Right renal pelvis (tissue), 4 donors: ENCODE results near the gene LETM1. TPM values are rescaled to one million over a fixed set of nuclear protein-coding genes. Genes with fewer than 3 reads are reported as not detected.
"Not testable (repeated sequence)": the region's sequence is repeated elsewhere in the genome, so short reads cannot be mapped to it uniquely, and the experiment has no call there.

Source experiments
- DNase-seq, 4 donors: peaks; one replicate each; pipeline ENCODE4 v3.0.0-alpha.2; 2013; ENCODE audit warnings: low read depth in 4 of 4, low spot score in 3 of 4, missing footprints in 1 of 4
- polyA plus RNA-seq, 4 donors: library from polyadenylated mRNA; unstranded; fragments of 120-200 nt; gene quantifications; one replicate each; pipeline ENCODE4 v1.2.1, GENCODE V29; 2013; ENCODE audit not compliant: insufficient read length in 4 of 4

LETM1 gene
- polyA plus RNA-seq, 4 donors, result 18.1 to 25.2 (median 19.9) TPM

GRCh38 chr4:1852904-1853623 lies 2.9 kb downstream of the LETM1 start:
- no peak for DNase-seq

DNA sequence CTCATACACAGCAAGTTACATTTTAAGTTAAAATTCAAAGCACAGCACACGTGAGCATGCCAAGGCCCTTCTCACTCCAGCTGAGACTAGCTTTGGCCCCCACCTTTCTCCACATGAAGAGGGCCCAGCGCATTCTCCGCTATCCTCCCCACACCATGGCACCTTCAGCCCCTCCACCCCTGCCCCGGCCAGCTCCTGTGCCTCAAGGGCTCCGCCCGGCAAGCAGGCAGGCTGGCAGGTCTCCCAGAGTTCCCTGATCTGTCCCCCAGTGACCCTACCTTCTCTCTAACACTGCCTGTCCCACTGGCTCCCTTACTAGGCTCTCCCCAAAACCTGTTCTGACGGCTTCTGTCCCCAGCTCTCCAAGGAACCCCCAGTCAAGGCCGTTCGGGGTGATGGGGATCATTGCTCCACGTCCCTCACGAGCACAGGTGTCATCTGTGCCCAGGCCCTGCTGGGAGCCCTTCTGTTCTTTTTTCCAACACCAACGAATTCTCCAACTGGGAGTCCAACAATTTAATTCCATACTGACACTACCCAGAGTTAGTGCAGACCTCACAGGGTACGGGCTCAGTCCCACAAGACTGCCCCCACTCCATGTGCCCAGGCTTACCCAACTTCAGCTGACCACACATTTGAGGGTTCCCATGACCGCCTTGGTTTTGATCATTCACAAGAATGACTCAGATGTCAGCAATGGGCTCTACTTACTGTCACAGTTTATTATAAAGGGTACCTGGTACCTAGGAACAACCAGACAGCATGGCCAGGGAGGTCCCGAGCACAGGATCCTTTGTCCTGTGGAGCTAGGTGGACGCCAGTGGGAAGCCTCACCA lies 4.2 kb downstream of the LETM1 start:
- no peak for DNase-seq

DNA sequence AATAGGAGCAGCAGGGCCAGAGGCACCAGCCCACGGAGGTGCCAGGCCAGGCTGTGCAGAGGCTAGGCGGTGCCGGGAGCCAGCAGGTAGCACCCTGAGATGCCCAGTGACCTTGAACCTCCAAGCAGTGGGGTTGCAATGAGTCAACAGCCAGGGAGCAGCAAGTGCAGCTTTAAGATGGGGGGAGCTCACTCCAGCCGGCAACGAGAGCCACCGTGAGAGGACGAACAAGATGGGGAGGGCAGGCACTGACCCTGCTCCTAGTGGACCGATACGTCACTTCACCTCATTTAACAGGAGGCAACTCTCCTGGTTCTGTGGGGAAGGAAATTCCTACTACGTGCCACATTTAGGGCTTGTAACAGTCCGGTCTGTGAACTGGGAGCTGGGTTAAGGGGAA lies 4.8 kb downstream of the LETM1 start:
- no peak for DNase-seq

- DNase-seq, result no peak
Measured at GRCh38 chr4:1850276-1850675, 5.7 kb downstream of the LETM1 start.

DNA sequence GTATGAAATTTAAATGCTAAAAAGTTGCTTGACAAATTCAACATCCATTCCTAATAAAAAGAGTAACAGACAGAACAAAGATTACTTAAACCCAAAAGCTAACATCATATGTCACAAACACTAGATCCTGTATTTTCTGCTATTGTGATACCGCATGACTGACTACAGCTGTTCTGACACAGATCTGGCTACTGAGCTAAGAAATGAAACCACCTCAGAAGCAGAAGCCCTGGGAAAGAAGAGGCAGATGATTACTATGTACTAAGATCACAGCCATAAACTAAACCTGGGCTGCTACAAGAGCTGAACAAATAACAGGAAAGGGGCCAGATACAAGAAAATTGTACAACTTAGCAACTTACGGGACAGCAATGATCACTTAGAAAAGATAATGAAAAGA lies 9.4 kb downstream of the LETM1 start:
- no peak for DNase-seq

GRCh38 chr4:1844618-1845017 lies 11.3 kb downstream of the LETM1 start:
- DNase-seq, result not testable (repeated sequence)

GRCh38 chr4:1843852-1844251 lies 12.1 kb downstream of the LETM1 start:
- no peak for DNase-seq

GRCh38 chr4:1842993-1843448 lies 12.9 kb downstream of the LETM1 start:
- DNase-seq, result no peak

- DNase-seq, result no peak
Measured at GRCh38 chr4:1842339-1842895, 13.5 kb downstream of the LETM1 start.

DNA sequence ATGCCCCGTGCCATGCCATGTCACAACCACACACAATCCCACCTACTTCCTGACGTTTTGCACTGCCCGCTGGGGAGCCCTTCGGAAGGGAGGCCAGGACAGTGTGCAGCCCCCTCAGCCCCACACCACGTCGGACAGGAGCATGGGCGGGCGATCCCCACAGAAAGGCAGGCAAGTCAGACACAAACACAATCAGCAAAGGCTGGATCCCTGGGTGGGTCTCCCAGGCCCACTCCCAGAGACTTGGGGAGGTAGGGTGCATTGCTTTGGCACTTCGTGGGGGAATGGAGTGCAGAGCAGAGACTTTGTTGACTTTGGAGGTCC lies 14.1 kb downstream of the LETM1 start:
- DNase-seq, result no peak

DNA sequence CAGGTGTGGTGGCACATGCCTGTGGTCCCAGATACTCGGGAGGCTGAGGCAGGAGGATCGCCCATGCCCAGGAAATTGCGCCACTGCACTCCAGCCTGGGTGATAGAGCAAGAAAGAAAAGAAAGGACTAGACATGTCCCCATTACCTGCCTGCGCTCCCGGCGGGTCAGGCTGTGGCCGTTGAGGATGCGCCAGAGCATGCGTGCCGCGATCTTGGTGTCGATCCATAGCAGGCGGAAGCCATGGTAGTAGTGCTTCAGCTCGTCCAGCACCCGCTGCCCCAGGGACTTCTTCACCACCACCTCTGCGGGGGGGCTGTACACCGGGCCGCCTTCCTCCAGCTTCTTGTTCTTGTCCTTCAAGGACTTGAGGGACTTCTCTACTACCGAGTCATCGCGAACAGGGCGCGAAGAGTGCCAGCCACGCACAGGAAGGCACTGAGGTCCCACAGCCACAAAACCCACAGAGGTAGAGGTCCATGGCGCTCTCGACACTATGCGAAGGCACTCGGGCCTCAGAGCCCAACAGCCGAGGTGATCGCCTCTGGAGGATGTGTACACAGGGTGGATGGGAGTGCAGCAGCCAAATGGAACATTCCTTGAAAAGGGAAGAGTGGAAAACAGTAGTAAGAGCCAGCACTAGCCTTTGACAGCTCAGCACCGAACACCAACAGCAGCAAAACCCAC lies 14.6 kb downstream of the LETM1 start:
- no peak for DNase-seq

- no peak for DNase-seq
Measured at GRCh38 chr4:1839282-1839681, 16.7 kb downstream of the LETM1 start.

GRCh38 chr4:1837069-1837468 lies 18.9 kb downstream of the LETM1 start:
- DNase-seq, result no peak

DNA sequence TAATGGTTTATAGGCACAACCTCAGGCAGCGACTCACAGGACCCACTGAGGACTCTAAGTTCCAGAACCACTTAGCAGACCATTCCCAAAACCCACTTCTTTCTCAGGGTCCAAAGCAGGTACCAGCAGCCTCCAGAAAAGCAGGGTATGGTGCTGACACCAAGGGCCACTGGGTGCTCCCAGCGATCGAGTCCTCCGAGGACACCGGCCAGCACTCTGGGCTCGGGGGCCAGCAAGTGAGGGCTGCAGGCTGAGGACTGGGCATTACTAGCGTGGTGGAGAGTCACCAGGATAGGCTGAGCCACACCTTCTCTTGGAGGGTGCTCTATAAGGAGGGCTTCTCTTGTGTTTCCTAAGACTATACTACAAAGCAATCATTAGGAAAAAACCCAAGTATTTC lies 19.3 kb downstream of the LETM1 start:
- DNase-seq, result no peak

DNA sequence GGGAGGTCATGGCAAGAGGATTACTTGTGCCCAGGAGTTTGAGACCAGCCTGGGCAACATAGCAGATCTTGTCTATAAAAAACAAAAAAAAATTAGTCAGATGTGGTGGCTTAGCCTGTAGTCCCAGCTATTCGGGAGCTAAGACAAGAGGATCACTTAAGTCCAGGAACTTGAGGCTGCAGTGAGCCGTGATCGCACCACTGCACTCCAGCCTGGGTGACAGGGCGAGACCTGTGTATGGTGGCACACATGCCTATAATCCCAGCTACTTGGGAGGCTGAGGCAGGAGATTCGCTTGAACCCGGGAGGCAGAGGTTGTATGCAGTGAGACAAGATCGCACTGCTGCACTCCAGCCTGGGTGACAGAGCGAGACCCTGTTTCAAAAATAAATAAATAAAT lies 20.1 kb downstream of the LETM1 start:
- DNase-seq, result not testable (repeated sequence)

DNA sequence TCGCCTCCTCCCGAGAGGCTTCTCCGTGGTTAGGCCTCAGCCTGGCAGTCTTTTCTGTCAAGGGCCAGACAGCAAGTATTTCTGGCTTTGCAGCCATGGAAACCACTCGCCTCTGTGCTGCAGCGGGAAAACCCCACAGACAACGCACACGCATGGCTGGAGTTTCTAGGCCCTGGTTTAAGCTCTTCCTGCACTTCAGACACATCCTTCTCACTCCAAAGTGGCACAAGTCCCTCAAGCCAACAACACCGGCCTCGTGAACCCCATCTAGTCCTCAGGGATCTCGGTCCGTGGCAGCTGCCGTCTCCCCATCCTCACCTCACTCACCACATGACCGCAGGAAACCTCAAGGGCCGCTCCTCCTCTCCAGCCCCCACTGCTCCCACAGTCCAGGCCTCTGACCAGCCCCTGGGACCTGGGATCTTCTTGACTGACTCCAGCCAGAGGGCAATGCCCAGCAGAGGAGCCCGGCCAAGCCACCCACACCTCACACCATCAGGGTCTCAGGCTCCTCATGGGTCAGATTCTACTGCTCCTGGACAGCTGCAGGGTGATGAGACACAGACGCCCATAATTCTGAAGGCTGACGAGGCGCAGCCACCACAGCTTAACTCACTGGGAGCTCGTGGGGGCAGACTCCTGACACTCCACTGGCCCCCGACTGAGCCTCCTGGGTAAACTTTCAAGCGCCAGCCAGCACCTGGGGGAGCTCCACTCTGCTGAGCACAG lies 21.7 kb downstream of the LETM1 start:
- no peak for DNase-seq

DNA sequence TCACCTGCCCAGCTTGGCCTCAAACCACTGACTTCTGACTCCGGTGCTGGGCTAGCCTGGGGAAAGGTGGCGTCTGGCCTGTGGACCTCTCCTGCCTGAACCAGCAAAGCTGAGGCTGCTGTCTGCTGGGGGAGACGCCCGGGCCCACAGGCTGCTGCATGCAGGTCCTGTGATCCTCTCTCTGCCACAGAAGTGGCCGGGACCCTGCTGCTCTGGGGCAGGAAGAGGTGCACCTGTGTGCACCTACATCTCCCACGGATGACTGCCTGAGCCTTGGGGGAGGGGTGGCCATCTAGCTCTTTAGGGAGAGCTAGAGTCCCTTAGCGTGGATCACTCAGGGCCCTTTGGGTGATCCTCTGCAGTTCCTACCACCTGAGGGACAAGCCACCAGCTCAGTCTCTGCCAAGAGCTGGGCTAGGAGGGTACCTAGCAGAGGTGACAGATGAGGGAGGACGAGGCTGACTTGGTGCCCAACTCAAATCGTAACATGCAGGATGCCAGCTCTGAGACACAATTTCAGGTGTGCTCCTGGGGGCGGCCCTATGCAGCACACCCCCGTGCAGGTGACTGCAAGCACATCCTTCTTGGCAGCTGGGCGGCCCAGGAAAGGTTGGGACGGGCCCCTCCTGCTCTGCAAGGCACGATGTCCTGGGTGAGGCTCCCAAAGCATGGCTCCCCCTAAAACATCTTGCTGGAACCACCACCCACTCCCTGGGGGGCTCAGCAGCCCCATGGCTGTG lies 22.5 kb downstream of the LETM1 start:
- DNase-seq, result no peak

GRCh38 chr4:1832690-1833089 lies 23.3 kb downstream of the LETM1 start:
- no peak for DNase-seq

DNA sequence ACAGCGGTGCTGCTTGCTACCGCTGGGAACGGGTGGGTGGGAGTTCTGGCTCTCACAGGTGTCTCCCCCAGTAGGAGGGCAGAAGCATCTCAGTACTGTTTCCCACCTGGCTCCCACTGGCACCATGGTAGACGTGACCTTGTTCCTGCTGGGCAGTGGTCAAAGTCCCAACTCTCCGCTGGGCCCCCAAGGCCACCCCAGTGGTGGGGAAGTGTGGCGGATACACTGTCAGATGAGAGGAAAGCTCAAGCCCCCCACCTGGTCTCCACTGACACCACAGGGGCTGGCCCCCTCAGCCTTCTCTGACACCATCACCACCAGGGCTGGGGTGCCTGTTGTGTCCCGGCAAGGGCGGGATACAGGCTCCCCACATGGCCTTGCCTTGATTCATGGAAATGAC lies 24.6 kb downstream of the LETM1 start:
- no peak for DNase-seq
